ENCODE measurements around the gene SORBS1.

SORBS1 gene

DNA sequence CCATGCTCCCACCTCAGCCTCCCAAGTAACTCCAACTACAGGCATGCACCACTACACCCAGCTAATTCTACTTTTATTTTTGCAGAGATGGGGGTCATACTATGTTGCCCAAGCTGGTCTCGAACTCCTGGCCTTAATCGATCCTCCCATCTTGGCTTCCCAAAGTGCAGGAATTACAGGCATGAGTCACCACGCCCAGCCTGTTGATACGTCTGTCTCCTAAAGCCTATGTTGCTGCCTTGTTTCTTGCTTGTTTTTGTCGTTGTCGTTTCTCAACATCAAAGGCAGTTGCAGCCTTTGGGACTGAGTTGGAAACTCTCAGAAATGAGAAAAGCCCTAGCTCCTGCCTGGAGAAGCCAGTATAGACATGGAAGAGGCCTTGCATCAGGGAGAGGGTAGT is 49.9 kb downstream of the SORBS1 start:
- DNase-seq = no peak

DNA sequence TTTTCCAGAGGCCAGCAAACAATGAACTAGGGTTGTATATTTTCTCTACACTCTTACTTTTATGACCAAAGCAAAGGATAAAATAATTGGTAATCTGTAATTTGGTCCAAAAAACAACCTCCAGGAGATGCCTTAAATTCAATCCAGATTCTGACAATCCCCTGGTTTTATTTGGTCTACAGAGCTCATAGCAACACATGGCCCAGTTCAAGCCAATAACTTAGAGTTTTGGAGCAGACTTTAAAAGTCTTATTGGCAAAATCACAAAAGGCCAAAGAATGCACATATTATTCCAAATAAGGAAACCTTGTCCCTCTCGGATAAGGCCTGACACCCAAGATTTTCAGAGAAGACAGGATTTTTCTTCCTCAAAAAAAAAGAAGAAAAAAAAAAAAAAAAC is 51.9 kb downstream of the SORBS1 start:
- DNase-seq = no peak

DNA sequence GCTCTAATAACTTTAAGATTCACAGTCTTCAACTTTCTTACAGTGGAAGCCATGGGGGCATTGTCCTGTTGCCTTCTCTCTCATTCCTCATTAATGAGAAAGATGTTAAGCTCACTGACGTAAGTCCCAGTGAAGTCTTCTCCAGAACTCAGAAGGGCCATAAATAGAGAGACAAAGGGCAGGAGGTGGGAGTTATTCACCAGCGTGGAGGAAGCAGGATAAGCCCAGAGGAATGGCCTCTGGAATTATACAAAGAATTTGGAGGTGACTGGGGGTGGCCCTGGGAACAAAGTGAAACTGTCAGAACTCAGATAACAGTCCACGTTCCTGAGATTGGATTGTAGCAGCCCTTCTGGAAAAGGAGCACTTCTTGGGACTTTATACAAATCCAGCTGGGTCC is 52.4 kb downstream of the SORBS1 start:
- no peak for DNase-seq

DNA sequence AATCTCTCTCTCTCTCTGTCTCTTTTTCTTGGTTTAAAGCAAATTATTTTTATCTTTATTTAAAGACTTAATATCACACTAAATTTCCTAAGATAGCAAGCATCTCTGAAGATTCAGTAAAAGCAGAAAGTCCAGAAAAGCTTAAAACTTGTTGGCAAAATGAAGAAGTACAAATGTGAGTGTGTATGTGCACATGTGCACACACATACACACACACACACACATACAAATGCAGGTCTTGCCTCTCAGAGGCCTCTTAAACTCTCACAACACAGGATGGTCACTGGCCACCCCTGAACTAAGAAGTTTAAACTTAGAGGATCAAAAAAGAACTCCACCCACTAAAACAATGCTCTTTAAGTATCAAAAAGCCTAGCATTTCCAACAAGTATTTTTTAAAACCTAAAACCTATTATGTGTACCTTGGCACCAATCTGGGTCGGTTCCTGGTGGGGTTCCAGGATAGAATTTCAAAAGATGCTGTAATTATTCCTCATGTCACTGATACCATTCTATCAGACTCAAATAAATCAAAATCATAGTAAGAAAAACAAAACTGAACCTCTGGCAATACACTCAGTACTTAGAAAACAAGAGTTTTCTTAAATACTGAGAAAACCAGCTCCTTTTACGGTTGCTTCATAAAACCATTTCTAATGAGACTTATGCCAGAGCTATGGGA is 55.0 kb downstream of the SORBS1 start:
- DNase-seq = no peak

DNA sequence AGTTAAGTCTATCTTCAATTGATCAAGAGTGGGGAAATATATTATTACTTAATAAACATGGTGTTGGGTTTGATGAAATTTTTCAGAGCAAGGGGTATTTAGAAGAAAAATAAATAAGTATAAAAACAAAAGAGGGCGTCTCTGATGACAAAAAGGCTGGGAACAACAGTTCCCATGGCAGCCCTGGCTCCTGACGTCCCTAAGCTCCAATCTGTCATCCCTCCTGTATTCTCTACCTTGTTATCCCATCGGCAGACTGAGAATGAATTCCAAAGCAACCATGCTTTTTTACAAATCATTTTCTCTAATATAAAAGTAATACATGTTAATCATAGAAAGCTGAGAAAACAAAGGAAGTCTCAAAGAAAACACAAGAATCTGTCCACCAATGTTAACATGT is 55.5 kb downstream of the SORBS1 start:
- DNase-seq = no peak

DNA sequence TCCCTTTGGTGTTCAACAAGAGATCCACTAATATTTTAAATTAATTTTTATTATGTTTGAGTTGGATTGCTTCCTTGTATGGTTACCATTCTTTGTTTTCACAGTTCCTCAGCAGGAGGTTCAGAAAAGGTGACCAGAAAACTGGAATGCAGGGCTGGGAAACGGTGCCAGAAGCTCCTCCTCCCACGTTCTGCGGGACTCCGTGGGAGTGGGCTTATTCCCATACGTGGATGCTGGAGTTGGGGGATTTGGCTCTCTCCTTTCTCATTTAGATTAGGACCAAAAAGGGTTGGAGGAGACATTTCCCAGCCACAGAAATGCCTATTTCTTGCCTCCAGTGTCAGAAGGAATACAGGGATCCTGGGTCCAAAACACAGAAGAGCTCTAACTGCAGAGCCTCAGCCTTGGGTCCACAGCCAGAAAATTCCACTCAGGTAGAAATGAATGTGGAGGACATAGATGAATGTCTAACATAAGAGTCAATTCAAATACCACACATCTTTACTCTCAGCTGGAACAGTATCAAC is 56.0 kb downstream of the SORBS1 start:
- DNase-seq = no peak

DNA sequence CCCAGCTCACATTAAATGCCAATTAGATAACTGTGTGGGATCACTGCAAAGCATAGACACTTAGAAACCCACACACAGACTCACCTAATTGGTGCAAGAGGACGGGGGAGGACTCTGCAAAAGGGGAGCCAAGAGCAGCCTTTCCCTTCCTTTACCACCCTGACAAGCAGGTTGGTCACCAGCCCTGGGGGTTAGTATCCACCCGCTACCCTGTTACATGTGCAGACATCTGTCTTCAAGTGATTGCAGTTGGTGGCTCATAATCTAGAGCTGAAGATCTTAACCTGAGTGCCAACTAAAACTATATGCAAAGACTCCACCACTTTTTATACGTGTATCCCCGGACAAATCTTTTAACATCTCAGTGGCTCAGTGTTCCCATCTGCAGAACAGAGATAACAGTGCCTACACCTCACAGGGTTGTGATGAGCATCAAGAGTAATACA is 56.9 kb downstream of the SORBS1 start:
- no peak for DNase-seq

DNA sequence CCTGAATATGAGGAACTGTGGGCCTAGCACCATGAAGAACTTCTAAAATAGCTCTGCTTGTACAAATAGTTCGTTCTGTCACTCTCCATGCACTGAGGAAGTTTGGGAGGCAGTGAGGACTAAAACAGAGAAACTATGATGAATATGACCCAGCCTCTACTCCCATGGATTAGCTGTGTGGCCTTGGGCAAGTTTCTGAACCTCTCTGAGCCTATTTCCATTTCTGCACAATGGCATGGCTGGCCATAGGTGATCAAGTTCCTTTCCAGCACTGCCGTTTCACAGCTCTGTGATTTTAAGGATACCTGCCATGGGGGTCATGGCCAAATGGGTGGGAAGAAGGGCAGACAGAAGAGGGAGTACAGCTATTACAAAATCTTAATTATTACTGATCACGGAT is 57.6 kb downstream of the SORBS1 start:
- no peak for DNase-seq

DNA sequence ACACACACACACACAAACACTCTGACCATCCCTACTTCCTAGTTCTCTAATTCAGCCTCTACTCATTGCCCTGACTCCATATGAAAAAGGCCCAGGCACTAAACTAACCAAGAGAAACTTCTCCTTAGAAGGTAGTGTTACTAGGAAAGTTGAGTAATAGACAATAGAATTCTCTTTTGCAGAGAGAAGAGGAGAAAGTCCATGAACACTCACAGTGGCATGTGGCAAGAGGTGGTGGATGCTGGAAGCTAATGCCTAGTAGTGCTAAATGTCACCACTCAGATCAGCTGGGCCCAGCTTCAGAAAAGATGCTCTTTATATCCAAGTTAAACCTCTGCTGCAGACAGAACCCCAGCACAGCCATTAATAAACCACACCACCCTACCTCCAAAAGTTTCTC is 58.2 kb downstream of the SORBS1 start:
- DNase-seq = no peak

DNA sequence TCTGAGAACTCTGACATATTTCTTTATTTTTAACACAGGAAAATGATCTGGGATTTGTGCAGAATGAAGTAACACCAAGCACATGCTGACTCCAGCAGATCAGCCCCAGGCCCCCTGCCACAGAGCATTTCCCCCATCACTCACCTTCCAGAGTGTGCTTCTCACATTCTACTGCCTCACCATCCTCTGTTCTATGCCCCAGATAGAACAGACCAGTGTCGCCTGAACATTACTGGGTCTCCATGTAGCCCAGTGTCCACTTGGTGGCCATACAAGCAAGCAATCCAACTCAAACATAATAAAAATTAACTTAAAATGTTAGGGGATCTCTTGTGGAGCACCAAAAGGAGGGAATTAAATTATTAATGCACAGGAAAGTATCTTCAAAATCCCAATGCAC is 58.8 kb downstream of the SORBS1 start:
- DNase-seq = no peak

DNA sequence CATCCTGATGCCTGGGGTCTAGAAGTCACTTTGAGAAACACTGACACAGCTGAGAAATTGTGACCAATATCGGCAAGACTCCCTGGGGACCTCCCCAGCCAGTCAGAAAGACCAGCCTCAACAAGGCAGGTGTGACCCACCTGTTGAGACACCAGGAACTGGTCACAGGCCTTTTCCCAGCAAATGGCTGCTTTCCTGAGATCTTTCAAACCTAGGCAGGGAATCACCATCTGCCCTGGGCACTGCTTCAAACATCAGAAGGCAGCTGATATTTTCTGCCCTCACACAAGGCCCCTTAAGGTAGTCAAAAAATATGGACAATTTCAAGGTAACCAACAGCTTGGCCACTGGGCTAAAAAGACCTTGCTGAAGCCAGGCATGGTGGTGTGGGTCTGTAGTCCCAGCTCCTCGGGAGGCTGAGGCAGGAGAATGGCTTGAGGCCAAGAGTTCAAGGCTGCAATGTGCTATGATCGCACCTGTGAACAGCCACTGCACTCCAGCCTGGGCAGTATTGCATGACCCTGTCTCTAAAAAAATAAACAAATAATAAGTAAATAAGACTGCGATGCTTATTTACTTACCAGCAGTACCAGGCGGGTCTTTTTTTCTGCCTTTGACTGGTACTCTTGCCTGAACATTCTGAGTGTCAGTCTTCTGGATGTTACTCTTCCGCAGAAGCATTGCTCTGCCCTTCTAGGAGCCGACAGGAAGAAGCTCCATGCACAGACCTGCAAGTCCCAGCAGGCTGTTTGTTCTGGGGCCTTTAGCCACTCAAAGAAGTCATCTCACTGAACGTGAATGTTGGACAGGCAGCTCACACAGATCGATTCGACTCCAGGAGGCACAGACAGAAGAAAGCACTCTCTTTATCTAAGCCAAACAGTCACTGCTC is 59.7 kb downstream of the SORBS1 start:
- DNase-seq = no peak

DNA sequence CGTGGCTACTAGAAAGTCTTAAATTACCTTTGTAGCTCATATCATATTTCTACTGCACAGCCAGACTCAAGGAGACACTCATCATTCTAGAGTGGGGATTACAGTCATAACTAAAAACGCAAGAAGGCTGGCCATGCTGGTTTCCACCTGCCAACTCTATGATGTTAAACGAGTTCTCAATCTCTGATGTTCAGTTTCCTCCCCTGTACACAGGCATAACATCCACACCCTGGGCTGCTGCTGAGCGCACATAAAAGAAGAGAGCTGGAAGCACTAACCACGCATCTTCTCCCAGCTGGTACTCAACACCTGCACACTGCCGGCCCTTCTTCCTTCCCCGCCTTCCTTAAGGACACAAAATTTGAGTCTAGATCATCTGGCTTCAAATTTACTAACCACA is 60.5 kb downstream of the SORBS1 start:
- no peak for DNase-seq

DNA sequence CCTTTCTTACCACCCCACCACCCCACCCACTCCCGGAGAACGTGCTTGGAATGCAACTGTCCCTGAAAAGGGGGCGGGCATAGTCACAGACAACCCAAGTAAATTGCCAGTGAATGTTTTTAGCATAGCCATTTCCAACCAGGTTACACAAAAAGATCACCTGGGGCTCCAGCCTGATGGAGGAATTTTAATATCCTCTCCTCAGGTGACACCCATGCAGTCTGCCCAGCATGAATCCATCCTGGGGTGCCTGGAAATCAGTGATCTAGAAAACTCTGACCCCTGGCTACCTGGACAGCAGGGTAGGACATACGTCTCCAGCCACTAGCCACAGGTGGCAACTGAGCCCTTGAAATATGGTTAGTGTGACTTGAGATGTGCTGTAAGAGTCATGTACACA is 61.1 kb downstream of the SORBS1 start:
- DNase-seq = no peak

DNA sequence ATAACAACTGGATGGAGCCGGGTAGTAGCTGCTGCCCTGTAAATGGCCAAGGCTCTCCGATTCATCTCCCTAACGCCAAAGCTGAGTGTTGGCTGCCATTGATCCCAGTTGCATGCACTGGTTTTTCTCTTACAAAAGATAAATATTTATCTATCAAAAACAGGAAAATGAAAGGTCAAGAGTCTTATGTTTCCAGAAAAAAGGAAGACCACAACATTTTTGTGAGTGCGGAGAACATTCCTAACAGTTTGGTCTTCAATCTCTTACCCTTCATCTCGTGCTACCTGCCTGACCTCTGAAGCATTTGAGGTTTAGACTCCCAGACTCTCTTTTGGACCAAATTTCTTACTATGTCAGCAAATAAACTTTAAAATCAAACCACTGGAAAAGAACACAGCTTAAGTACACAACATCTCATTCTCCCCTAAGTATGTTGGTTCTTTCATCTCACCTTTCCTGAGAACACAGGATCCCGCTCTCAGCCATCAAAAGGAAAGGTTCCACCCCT is 61.6 kb downstream of the SORBS1 start:
- DNase-seq = no peak

DNA sequence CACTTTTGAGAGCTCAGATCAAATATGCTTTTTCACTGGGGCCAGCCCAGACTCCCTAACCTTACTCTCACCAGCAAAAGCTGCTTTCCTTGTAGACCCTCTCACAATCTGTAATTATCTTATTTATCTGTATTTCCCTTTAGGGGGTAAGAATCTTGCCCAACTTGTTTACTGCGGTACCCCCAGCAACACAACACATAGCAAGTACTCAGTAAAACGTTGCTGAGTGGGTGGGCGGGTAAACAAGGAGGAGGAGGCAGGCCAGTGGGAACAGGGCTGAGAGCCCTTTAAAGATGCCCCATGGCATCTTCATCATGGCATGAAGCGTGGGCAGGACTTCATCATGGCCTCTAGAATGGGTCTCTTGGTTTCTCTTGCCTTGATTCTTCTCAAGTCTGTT is 64.2 kb downstream of the SORBS1 start:
- DNase-seq = no peak

DNA sequence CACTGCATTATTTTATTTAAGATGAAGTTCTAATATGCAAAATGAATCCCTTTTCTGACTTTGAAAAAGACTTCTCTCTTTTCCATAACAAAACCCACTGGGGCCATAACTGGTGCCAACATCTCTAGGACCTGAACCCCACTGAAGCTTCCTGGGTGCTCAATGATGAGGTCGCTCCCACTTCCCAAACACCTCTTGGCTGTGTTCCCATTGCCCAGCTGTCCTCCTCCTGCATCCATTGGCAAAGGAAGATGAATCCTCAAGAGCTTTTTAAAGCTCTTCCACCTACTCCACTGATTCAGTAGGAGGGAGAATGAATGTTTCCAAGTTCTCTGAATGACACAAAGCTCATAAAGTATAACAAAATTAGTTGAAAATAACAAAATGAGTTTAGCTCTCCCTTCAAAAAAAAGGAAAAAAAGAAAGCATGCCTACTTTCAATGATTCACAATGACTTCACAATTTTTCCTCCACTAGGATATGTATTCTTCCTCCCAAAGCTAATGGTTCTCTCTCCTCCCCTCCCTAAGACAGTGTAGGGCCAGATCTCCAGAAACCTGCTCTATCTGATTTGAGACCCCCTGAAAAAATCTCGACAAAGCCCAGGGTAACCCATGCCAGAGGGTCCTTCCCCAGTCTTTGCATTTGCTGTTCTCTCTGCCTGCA is 64.8 kb downstream of the SORBS1 start:
- DNase-seq = no peak

DNA sequence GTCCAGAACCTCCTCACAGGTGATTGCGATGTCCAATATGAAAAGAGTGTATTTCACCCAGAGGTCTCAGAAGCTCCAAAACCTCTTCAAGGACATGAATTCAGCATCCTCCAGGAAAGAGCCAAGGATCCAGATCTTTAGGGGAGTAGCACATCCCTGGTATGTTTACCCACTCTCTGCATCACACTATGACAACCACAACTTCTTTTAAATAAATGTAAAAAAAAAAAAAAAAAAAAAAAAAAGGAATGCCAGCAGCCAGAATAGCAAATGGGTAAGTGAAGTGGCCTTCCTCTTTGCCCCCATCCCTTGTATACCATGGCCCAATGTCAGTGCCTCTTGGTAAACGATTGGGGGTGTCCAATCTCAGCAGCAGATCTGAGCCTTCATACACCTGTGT is 67.3 kb downstream of the SORBS1 start:
- no peak for DNase-seq

DNA sequence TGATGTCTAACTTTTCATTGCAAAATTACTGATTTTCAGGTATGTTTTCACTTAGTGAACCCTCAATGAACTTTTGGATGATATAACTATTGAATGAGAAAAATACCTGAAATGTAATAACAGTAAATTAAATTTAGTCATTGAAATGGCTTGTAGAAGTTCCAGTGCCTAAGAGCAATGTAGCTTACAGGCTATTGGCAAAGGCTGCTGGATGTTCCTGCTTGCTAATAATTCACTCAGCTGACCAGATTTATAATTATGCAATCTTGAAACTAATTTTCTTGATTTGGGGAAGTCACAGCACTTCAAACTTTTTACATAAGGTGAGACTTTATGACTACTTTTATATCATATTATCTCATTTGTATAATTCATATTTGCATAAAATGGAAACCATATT is 73.2 kb downstream of the SORBS1 start:
- no peak for DNase-seq

DNA sequence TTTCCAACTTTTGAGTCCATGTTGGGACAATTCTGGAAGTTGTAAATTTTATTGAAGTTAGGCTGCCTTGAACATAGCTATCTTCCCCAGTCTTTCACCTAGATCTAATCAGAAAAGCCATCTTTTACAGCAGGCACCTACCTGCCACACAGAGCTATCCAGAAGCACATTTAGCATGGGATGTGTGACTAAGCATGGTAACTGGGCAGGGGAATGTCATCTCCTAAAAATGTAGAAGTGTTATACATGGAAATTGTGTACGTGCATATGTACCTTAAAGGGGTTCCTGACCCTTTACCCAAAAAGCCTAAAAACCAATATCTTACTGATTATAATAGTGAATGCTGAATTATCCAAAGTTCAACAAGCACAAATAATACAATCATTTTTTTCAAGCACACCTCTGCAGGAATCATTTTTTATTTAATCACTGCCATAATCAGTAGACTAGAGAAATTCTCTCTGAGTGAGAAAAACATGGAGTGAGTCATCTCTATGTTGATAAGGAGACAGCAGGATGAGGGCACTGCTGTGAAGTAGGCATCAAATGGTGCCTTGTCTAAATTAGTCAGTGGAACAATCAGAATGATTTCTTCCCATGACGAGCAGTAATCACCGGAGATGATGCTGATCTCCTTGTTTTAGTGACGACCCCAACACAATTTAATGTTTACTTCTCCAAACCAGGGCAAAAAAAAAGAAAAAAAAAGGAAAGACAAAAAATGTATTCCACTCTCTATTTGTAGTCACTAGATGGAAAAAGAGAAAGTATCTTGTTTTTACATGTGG is 75.9 kb downstream of the SORBS1 start:
- DNase-seq = no peak

DNA sequence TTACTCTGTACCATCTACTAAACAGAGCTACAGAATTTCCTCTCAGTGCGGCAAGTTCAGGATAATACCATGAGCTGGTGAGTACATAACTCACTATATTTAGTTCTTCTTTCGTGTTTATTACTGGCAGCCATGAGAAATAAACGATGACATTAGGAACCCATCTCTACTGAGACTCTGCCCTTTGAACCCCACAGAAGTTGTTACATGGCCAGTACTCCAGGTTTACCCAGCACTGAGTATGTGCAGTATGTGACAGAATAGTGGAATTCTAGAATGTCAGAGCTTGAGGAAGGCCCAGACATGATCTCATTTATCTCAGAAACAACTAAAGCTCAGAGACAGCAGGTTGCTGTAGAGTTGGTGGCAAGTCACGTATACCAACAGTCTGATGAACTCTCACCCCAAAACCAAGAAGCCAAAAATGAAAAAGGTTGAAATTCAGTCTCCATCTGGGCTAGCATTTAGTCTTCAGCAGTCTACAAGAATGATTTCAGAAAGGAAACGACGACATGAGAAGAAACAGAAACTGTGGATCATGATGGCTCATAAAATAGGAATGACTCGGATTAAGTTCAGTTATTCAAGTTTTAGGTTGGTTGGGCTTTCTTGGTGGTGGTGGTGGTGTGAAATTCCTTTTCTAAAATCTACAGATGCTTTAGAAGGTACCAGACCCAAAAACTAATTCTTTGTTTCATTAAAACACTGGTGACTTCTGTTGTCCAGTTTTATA is 78.5 kb downstream of the SORBS1 start:
- DNase-seq = no peak

DNA sequence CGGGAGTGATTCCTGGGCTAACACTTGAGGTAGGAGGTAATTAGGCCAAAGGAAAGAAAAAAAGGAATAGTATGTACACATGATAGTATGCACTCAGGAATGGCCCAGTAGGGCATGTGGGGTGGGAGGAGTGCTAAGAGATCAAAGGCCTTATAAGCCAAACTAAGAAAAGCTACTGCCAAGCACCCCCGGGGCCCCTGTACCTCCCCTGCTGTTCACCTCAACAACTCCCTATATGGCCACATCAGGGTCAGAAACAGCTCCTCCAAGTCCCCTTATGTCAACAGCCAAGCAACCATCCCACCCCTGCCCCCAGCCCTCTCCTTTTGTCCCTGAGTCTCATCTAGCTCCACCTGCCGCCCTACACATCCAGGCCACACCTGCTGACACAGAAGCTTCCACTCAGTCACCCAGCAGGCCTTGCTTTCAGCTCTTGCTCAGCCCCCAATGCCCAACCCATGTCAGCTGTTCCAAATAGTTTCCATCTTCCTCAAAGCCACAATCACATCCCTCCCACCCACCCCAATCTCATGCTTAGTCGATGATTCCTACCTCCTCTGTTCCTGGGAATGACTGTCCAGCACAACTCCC is 80.2 kb downstream of the SORBS1 start:
- no peak for DNase-seq
